Measurements from ENCODE around the gene MOSMO.

MOSMO gene

DNA sequence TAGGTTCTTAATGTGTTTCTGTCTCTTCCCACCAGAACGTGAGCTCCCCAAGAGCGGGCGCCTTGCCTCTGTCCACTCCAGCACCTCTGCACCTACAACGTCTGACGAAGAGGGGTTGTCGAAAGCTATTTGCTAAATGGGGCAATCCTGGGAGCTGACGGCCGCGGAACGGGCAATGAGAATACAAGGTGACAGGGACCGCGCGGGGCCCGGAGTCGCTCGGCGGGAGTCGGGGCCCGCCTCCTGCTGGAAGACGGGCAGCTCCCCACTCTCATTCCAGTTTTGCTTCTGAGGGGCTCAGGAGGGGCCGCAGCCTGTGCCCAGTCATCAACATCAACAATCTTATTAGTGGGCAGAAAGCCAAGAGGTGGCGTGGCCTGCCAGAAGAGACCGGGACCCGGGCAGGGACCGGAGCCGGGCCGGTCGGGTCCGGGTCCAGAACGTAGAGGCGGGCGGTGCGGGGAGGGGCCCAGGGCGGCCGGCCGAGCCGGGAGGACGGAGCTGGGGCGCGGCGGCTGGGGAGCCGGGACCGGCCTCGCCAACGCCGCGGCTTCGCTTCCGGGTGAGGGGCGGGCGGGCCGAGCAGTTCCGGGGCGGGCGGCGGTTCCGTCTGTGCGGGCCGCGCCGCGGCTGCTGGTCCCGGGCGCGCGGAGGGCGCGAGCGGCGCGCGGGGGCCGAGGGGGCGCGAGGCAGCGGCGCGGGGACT lies at the start of gene MOSMO:
Gene MOSMO, plus strand, starts transcription at position 603 of the 706 bp plus-strand sequence. CDS start 191 bp downstream, outside the sequence.
- DNase-seq (ENCODE audit: low read depth in 4 of 4, low spot score in 1 of 4): peak; percentile 32 to 67 (median 54)

DNA sequence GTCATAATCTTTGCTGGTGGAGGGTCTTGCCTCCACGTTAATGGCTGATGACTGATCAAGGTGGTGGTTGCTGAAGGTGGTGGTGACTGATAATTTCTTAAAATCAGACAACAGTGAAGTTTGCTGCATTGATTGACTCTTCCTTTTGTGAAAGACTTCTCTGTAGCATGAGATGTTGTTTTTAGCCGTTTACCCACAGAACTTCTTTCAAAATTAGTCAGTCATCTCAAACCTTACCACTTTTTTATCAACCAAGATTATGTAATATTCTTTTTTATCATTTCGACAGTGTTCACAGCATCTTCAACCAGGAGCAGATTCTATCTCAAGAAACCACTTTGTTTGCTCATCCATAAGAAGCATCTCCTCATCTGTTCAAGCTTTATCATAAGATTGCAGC lies 48.9 kb upstream of the MOSMO start:
- DNase-seq (ENCODE audit: low read depth in 4 of 4, low spot score in 1 of 4): no peak

- no peak for DNase-seq (ENCODE audit: low read depth in 4 of 4, low spot score in 1 of 4)
Measured at GRCh38 chr16:21962475-21962874, 45.4 kb upstream of the MOSMO start.

DNA sequence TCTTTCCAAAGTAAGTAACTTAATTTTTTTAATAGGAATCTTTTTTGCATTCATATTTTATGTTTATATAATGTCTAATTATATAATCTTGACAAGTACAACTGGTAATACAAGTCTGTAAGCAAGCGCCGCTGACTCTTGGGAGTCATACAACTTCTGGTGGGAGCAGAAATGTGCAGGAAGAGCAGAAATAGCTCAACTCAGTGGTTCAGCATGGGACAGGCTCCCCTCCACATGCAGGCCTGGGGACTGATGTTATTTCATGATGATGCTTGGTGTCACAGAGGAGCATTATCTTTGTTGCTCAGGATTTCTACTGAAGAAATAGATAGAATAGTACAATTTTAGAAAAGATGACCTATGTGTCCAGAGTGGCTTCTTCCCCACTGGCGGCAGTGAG lies 44.0 kb upstream of the MOSMO start:
- no peak for DNase-seq (ENCODE audit: low read depth in 4 of 4, low spot score in 1 of 4)

DNA sequence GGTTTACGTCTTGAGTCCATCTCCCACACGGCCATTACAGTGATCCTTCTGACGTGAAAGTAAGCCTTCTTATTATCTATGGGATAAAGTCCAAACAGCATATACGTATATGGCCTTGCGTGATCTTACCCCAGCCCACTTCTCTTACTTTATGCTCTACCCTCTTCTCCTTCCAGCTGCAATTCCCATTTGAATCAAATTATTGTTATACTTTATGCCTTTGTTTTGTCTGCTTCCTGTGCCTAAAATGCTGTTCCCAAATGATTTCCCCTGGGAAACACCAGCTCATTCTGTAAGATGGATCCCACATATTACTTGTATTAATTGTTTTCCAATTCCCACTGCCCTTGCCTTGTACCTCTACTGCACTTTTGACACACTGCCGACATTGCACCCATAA lies 43.6 kb upstream of the MOSMO start:
- no peak for DNase-seq (ENCODE audit: low read depth in 4 of 4, low spot score in 1 of 4)

DNA sequence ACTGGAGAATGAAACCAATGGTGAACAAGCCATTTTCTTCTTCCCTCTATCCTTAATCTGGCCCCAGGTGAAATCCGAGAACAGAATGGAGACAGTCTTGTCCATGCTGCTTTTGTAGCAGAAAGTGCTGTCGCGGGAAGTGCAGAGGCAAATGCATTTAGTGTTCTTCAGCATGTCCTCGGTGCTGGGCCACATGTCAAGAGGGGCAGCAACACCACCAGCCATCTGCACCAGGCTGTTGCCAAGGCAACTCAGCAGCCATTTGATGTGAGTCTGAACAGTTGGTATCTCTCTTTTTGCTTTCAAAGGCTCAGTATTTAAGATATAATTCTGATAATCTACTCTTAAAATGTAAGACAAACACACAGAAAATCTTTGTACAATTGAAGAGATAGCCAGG lies 36.1 kb upstream of the MOSMO start:
- DNase-seq (ENCODE audit: low read depth in 4 of 4, low spot score in 1 of 4): no peak

GRCh38 chr16:21973945-21974344 lies 34.0 kb upstream of the MOSMO start:
- no peak for DNase-seq (ENCODE audit: low read depth in 4 of 4, low spot score in 1 of 4)

DNA sequence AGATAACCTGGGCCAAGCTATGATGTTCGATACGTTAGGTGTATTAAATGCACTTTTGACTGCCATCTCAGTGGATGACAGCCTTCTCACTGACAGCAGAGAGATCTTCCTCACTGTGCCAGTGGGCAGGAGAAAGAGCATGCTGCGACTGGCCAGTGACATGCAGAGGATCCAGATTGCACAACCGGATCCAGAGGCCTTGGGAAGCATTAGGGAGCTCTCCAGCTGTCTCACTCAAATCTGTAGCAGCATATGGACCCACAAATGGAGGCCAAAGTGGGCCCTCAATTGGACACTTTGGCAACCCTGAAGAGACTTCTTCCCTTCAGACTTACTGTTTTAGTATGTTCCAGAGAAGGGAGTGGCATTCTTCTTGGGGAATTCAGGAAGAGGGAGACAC lies 27.9 kb upstream of the MOSMO start:
- no peak for DNase-seq (ENCODE audit: low read depth in 4 of 4, low spot score in 1 of 4)

DNA sequence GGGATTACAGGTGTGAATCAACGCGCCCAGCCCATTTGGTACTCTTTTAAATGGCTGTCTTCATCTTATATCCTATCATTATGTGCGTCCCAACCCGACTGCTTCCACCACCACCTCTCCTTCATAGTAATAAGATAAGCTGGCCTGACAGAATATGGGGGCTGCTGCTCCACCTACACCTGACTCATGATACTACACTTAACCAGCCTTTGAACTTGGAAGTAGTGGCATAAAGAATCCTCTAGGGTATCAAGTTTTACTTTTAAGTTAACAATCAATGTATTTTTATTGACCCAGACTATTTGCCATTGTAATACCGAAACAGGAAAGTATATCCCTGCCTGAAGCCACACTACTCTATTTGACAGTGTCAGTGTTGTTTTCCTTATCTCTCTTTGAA lies 25.8 kb upstream of the MOSMO start:
- DNase-seq (ENCODE audit: low read depth in 4 of 4, low spot score in 1 of 4): no peak

GRCh38 chr16:21984062-21984461 lies 23.8 kb upstream of the MOSMO start:
- no peak for DNase-seq (ENCODE audit: low read depth in 4 of 4, low spot score in 1 of 4)

DNA sequence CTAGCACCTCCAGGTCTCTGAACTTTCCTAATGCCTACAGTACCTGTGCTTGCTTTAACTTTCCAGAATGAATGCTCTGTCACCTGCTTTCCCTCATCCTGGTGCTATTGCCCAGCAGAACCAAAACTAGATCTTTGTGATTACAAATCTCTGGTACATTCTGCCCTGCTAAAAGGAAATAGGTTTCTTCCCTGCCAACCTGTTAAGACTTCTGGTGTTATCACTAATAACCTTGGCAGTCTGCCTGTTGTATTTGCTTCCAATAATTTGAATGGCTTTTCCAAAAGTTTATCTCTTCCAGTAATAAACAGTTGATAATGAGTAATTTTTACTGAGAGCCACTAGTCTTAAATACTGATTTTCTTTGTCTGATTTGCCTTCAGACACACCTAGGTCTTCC lies 22.4 kb upstream of the MOSMO start:
- DNase-seq (ENCODE audit: low read depth in 4 of 4, low spot score in 1 of 4): no peak

GRCh38 chr16:21986692-21987246 lies 21.1 kb upstream of the MOSMO start:
- no peak for DNase-seq (ENCODE audit: low read depth in 4 of 4, low spot score in 1 of 4)

DNA sequence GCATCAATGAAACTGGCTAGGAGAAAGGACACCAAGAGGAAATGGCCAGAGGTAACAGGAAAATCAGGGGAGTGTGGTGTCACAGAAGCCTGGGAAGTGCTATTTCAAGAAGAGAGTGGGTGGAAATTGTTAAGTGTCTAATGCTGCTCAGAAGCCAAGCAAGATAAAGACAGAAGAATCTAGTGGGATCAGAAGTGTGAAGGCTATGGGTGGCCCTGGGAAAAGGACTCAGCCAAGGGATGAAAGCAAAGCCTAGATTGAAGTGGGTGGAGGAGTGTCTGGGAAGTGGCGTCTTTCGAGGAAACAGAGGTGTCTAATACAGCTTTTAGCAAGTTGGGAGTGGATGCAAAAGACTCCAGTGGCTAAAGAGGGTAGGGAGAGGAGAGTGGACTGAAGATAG lies 20.4 kb upstream of the MOSMO start:
- DNase-seq (ENCODE audit: low read depth in 4 of 4, low spot score in 1 of 4): no peak

GRCh38 chr16:21989133-21989532 lies 18.8 kb upstream of the MOSMO start:
- DNase-seq (ENCODE audit: low read depth in 4 of 4, low spot score in 1 of 4): no peak

DNA sequence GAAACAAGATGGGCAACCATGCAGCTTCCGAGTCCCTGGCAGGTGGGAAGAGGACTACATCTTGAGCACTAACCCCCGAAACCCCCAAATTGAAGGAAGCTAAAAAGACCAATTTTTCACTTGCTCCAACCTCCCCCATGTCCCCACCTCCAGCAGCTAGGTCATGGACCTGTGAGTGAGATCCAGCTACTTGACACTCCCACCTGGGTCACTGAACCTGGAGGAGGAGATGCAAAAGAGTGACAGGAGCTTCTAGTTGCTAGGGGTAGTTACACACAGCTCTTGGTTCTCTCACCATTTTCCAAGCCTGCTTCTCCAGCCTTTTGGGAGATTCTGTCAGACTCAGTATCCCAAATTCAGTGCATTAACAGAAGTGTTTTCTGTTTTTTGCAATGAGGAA lies 18.2 kb upstream of the MOSMO start:
- no peak for DNase-seq (ENCODE audit: low read depth in 4 of 4, low spot score in 1 of 4)

GRCh38 chr16:21990381-21990944 lies 17.4 kb upstream of the MOSMO start:
- DNase-seq (ENCODE audit: low read depth in 4 of 4, low spot score in 1 of 4): no peak

- no peak for DNase-seq (ENCODE audit: low read depth in 4 of 4, low spot score in 1 of 4)
Measured at GRCh38 chr16:21991621-21992020, 16.3 kb upstream of the MOSMO start.

GRCh38 chr16:21994856-21995465 lies 12.9 kb upstream of the MOSMO start:
- no peak for DNase-seq (ENCODE audit: low read depth in 4 of 4, low spot score in 1 of 4)

DNA sequence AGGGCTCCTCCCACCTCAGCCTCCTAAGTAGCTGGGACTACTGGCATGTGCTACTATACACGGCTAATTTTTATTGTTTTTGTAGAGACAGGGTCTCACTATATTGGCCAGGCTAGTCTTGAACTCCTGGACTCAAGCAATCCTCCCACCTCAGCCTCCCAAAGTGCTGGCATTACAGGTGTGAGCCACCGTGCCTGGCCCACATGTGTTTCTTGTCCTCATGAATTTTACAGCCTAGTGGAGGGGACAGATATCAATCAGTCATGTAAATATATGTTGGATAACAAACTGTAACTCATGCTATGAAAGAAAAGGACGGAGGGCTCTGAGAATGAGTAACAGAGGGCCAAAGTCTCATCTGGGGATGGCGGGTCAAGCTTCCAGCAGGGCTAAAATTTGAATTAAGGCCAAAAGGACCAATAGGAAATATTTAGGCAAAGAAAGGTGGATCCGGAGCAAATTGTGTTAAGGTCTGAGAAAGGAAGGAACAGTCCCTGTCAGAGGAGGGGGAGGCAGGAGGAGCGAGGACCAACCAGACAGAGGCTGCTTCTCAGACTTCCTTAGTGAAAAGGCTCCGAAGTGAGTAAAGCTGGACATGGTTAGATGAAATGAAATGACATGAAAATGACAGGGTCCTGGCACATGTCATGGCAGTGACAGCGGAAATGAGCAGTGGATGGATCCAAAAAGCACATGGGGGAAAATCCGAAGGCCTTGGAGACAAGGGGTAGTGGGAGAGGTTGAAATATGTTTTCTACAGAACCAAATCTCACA lies 10.8 kb upstream of the MOSMO start:
- DNase-seq (ENCODE audit: low read depth in 4 of 4, low spot score in 1 of 4): no peak

DNA sequence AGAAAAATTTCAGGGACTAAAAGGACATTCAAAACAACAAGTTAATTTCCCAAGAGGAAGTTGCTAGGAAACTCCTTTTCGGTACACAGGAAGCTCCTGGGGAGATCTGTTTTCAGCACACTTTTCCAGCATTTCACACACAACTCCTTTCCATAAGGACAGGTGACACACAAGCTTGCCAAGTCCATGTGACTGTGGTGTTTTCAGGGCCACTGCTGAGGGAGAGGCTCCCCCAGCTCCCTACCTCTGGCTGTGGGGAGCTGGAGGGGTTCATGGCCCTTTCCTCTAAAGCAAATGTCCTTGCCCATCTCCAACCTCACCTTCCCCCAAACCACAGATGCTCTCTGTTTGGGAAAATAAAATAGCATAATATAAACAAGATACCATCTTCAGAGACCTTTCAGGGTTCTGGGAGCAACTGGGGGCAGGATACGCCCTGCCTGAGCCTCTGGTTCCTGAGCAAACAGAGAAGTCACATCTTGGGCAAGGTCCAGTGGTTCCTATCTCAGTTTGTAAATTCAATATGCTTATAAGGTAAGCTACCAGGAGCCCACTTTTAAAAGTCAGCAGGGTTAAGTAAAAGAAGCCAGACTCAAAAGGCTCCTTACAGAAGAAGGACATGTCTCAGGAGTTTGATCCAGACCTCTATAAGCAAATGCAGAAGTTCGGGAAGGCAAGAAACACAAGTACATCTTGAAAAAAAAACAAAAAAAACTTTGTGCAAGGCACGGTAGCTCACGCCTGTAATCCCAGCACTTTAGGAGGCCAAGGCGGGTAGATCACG lies 10.0 kb upstream of the MOSMO start:
- DNase-seq (ENCODE audit: low read depth in 4 of 4, low spot score in 1 of 4): no peak

GRCh38 chr16:22001591-22001990 lies 6.3 kb upstream of the MOSMO start:
- no peak for DNase-seq (ENCODE audit: low read depth in 4 of 4, low spot score in 1 of 4)

Measured in stimulated activated CD4-positive, alpha-beta T cell treated with anti-CD3 and anti-CD28 coated beads, Interleukin-1b, Interleukin-23, amount 100 ng/mL, for 24 hours (primary cell).